Heart left ventricle (tissue), 16 donors: Measurements from ENCODE around the gene GNAT1. TPM values are rescaled to one million over a fixed set of nuclear protein-coding genes. Genes with fewer than 3 reads are reported as not detected.

ENCODE experiments used
- ATAC-seq, 4 donors: fragments of 200-7000 bp; cut with Tn5 transposase; one replicate each; pipeline ENCODE4 v1.9.1; 2020 to 2022; ENCODE audit warnings: moderate library complexity in 4 of 4, mild to moderate bottlenecking in 3 of 4, moderate number of reproducible peaks in 1 of 4
- DNase-seq, 5 donors: peaks; one replicate each; pipeline ENCODE4 v3.0.0-alpha.2; 2020
- H3K27ac ChIP-seq, 12 donors: fragments of 200-600 bp; sonication (generic) in 4 of 12; one replicate each; pipeline versions ENCODE4 v1.5.0 to v1.8.0; 2016 to 2022; ENCODE audit warnings: mild to moderate bottlenecking in 2 of 12
- H3K27me3 ChIP-seq, 9 donors: fragments of 200-600 bp; sonication (generic) in 2 of 9; one replicate each; pipeline versions ENCODE4 v1.5.1 to v1.8.0; 2016 to 2022; ENCODE audit warnings: mild to moderate bottlenecking in 3 of 9
- H3K36me3 ChIP-seq, 9 donors: fragments of 200-600 bp; sonication (generic) in 2 of 9; one replicate each; pipeline versions ENCODE4 v1.5.0 to v1.8.0; 2018 to 2022; ENCODE audit warnings: mild to moderate bottlenecking in 2 of 9
- H3K4me1 ChIP-seq, 12 donors: fragments of 200-600 bp; sonication (generic) in 4 of 12; one replicate each; pipeline versions ENCODE4 v1.5.0 to v1.8.0; 2016 to 2022; ENCODE audit warnings: mild to moderate bottlenecking in 3 of 12
- H3K4me3 ChIP-seq, 12 donors: fragments of 200-600 bp; sonication (generic) in 4 of 12; one replicate each; pipeline versions ENCODE4 v1.5.0 to v1.8.0; 2017 to 2022; ENCODE audit warnings: mild to moderate bottlenecking in 9 of 12, moderate library complexity in 4 of 12
- H3K9me3 ChIP-seq, 12 donors: fragments of 200-600 bp; sonication (generic) in 4 of 12; one replicate each; pipeline versions ENCODE4 v1.5.0 to v1.8.0; 2016 to 2022; ENCODE audit warnings: mild to moderate bottlenecking in 1 of 12
- CTCF ChIP-seq, 12 donors: fragments of 200-600 bp; sonication (generic) in 4 of 12; IDR thresholded peaks; one replicate each; pipeline versions ENCODE4 v1.5.0 to v1.8.0; 2018 to 2022; ENCODE audit warnings: antibody characterized with exemption in 12 of 12, mild to moderate bottlenecking in 5 of 12
- POLR2A ChIP-seq, 2 donors: fragments of 450-650 bp; IDR thresholded peaks; one replicate each; pipeline ENCODE4 v1.6.1; 2017; ENCODE audit warnings: antibody characterized with exemption in 2 of 2, mild to moderate bottlenecking in 2 of 2, moderate library complexity in 2 of 2
- WGBS, 4 donors: extraction: QIAGEN DNeasy Blood & Tissue Kit in 2 of 4; methylation state at CpG; one replicate each; pipeline versions ENCODE4 v1.1.5 to v1.1.7; 2013 to 2018; 5-methylcytosine and 5-hydroxymethylcytosine counted together
- intact Hi-C, 10 donors: fragments of 100-400 bp; cut with DNase I; formaldehyde crosslinking; loops; one replicate each; pipeline versions ENCODE4 v1.11.1 to v1.14.2; 2022
- polyA plus RNA-seq, 2 donors: library from polyadenylated mRNA; stranded (reverse); fragments of 200-250 nt; gene quantifications; one replicate each; pipeline ENCODE4 v1.2.3, GENCODE V29; 2013
- total RNA-seq, 9 donors: library from RNA; depleted of rRNA in 2 of 9; stranded (reverse); fragments of >200 nt in 2 of 9; fragmentation: NEBNext Ultra II Directional in 3 of 9; extraction: Animal tissue kit (Norgen Biotek cat#: 25700) in 3 of 9; gene quantifications; one replicate each; pipeline versions ENCODE4 v1.1.0 to v1.2.4, GENCODE V29; 2016 to 2023
- donor health status: ischemic (EF 13 %, LVEDD 7.1; RV severe dilation, severe dysfunction).
- donor health status: healthy with polysubstance abuse.
- donor health status: DM: no; HTN: yes; CAD: no.
- donor health status: DM: no; HTN: no; CAD: no.
- donor health status: ischemic (EF 25% LVEDD 6.9; RV normal size, moderate dysfunction).
- donor health status: ischemic (EF 25% LVEDD 5.7; RV mildly dilated, moderate dysfunction).
- donor health status: healthy.
- donor health status: DM: yes; HTN: yes; CAD: no.
- donor health status: ischemic (EF 35%, LVEDD 5.7; RV mildly dilated, moderate dysfunction).
- donor health status: nonischemic (EF 11% LVEDD 7.7; RV severe dilation, severe dysfunction).
- donor health status: DM: yes; HTN: yes; CAD: no.
- donor health status: PGD.
- donor health status: ischemic (EF 29% LVEDD 5.4; RV normal size, mild dysfunction).
- donor health status: nonischemic (EF 23%, LVEDD 6.1; RV moderate dilation, normal function).

GNAT1 gene
- total and polyA plus RNA-seq, 11 donors, result 0.40 TPM; not detected in 10

GRCh38 chr3:50147861-50148260 is 43.5 kb upstream of the GNAT1 start:
- intact Hi-C loops, result no loop called here
- 67 to 89% (median 72%) methylated on average over 3 to 6 of the region's 6 CpGs for WGBS, 4 donors

GRCh38 chr3:50150404-50150750 is 41.0 kb upstream of the GNAT1 start:
- Histone ChIP-seq H3K4me1 (peaks cover 0 to 11% (median 5%) of the 10 kb centered on the region in 12 donors), H3K9me3 (no peaks in the 10 kb centered on the region), H3K36me3 (no peaks in the 10 kb centered on the region), H3K4me3 (no peak overlapping the region), H3K27ac (no peak overlapping the region), H3K27me3 (peaks cover 0 to 10% (median 0%) of the 10 kb centered on the region in 9 donors)
- DNase-seq, result no peak
- TF ChIP-seq POLR2A (IDR thresholded peaks at IDR 0.05) (no peak), CTCF (IDR thresholded peaks at IDR 0.05) (no peak)
- no peak for ATAC-seq
- 88 to 98% (median 93%) methylated on average over 1 of the region's 1 CpG for WGBS, 4 donors
- intact Hi-C loops, result no loop called here

More at GRCh38 chr3:50147861-50148260, 43.5 kb upstream of the GNAT1 start:
- no peak overlapping the region for H3K27ac ChIP-seq
- no peaks in the 10 kb centered on the region for H3K36me3 ChIP-seq
- no peaks in the 10 kb centered on the region for H3K9me3 ChIP-seq
- no peaks in the 10 kb centered on the region for H3K4me1 ChIP-seq
- ATAC-seq (no peak), DNase-seq (no peak)
- no peak for TF ChIP-seq POLR2A (IDR thresholded peaks at IDR 0.05)
- TF ChIP-seq CTCF (IDR thresholded peaks at IDR 0.05), result no peak
- no peaks in the 10 kb centered on the region for H3K27me3 ChIP-seq
- no peak overlapping the region for H3K4me3 ChIP-seq

GRCh38 chr3:50150863-50151686 is 40.3 kb upstream of the GNAT1 start:
- H3K27me3 ChIP-seq, result peaks cover 0 to 17% (median 0%) of the 10 kb centered on the region in 9 donors
- no peaks in the 10 kb centered on the region for H3K9me3 ChIP-seq
- H3K36me3 ChIP-seq, result no peaks in the 10 kb centered on the region
- H3K4me1 ChIP-seq, result peaks cover 0 to 18% (median 7%) of the 10 kb centered on the region in 12 donors
- no peak for DNase-seq
- TF ChIP-seq CTCF (IDR thresholded peaks at IDR 0.05), result no peak
- no peak overlapping the region for H3K4me3 ChIP-seq
- WGBS, 4 donors, result 88 to 89% (median 88%) methylated on average over 11 to 18 of the region's 18 CpGs
- no peak for ATAC-seq
- intact Hi-C loops, result no loop called here
- no peak overlapping the region for H3K27ac ChIP-seq

- H3K4me3 ChIP-seq, result no peak overlapping the region
- H3K9me3 ChIP-seq, result no peaks in the 10 kb centered on the region
- peaks cover 0 to 23% (median 0%) of the 10 kb centered on the region in 9 donors for H3K27me3 ChIP-seq
- peaks cover 0 to 25% (median 7%) of the 10 kb centered on the region in 12 donors for H3K4me1 ChIP-seq
- H3K27ac ChIP-seq, result no peak overlapping the region
- no peak for TF ChIP-seq CTCF (IDR thresholded peaks at IDR 0.05)
- no peak for TF ChIP-seq POLR2A (IDR thresholded peaks at IDR 0.05)
- intact Hi-C loops, result loop anchor here in 1 of 10 donors (2.0 kb wide), 1 partner anchor 29 kb away; no protein-coding TSS in a partner anchor
- no peak for DNase-seq
- WGBS, 4 donors, result 76 to 89% (median 81%) methylated on average over 4 to 5 of the region's 5 CpGs
- H3K36me3 ChIP-seq, result no peaks in the 10 kb centered on the region
- ATAC-seq, result no peak
Measured at GRCh38 chr3:50151728-50152127, 39.7 kb upstream of the GNAT1 start.
